Activated CD4-positive, alpha-beta memory T cell treated with anti-CD3 and anti-CD28 coated beads, Interleukin-2, amount 10 ng/mL, durations not matched to agents 7 days and 5 days (primary cell): Measurements from ENCODE around the gene HES4. TPM values are rescaled to one million over a fixed set of nuclear protein-coding genes. Genes with fewer than 3 reads are reported as not detected.

Experiments
- CTCF ChIA-PET: fragments of 350-600 bp; sonication (Branson Sonifier 250); formaldehyde crosslinking; loops from one replicate; lab custom pipeline; 2021; ENCODE audit warnings: antibody characterized with exemption, inconsistent platforms; lab: Charles Lee
- POLR2A ChIA-PET: fragments of 350-600 bp; sonication (Branson Sonifier 250); formaldehyde crosslinking; loops from one replicate; lab custom pipeline; 2021; ENCODE audit warnings: antibody characterized with exemption; lab: Charles Lee
- DNase-seq: peaks from one replicate; pipeline ENCODE4 v3.0.0-alpha.2; 2020
- H3K27ac Mint-ChIP-seq: one replicate; pipeline ENCODE4 v1.8.0; 2021; ENCODE audit warnings: mild to moderate bottlenecking, mixed read lengths
- H3K27me3 Mint-ChIP-seq: one replicate; pipeline ENCODE4 v1.8.0; 2021; ENCODE audit warnings: mixed read lengths
- H3K36me3 Mint-ChIP-seq: one replicate; pipeline ENCODE4 v1.8.0; 2021; ENCODE audit warnings: low read depth, mixed read lengths
- H3K4me1 Mint-ChIP-seq: one replicate; pipeline ENCODE4 v1.8.0; 2021; ENCODE audit warnings: mixed read lengths
- H3K4me3 Mint-ChIP-seq: one replicate; pipeline ENCODE4 v1.8.0; 2021; ENCODE audit warnings: mild to moderate bottlenecking, mixed read lengths
- H3K9me3 Mint-ChIP-seq: one replicate; pipeline ENCODE4 v1.8.0; 2021; ENCODE audit warnings: mixed read lengths
- total RNA-seq, 2 experiments: library from RNA; stranded (reverse); gene quantifications; one replicate each; pipeline ENCODE4 v1.2.3, GENCODE V29; 2021

The HES4 gene
- total RNA-seq, 2 experiments from 2014 or later = 0.23 TPM; not detected in 1

- DNase-seq = peak; percentile 85
- CTCF ChIA-PET = no interaction called here
- peak within 1 kb of the TSS; percentile 47 for H3K27ac Mint-ChIP-seq
- H3K9me3 Mint-ChIP-seq = no peaks in the 10 kb centered on the region
- peaks cover 24% of the 10 kb centered on the region for H3K36me3 Mint-ChIP-seq
- H3K27me3 Mint-ChIP-seq = no peaks in the 10 kb centered on the region
- peak within 1 kb of the TSS; percentile 82 for H3K4me3 Mint-ChIP-seq
- peaks cover 36% of the 10 kb centered on the region for H3K4me1 Mint-ChIP-seq
- POLR2A ChIA-PET = no interaction called here
These were observed 39.4 kb downstream of the HES4 start, which contains the start of gene KLHL17 for GRCh38 chr1:960363-961131. Gene KLHL17 (plus strand): TSS chr1:960584. CDS start chr1:960694, 110 bp downstream.

- POLR2A ChIA-PET = interaction anchor here (0.8 to 1.5 kb wide), 6 partner anchors 7 to 415 kb away, joined by 3 to 12 read pairs (median 4); partner anchors contain the start of genes AURKAIP1, ISG15 and PLEKHN1
- Mint-ChIP-seq H3K27me3 (no peaks in the 10 kb centered on the region), H3K27ac (no peak overlapping the region), H3K4me3 (peak overlapping the region; percentile 82), H3K4me1 (peaks cover 32% of the 10 kb centered on the region), H3K36me3 (peaks cover 25% of the 10 kb centered on the region), H3K9me3 (no peaks in the 10 kb centered on the region)
- DNase-seq = no peak
- CTCF ChIA-PET = interaction anchor here (1.3 kb wide), 1 partner anchor 16 kb away, joined by 7 read pairs; no protein-coding TSS in a partner anchor
These were observed 40.0 kb downstream of the HES4 start for GRCh38 chr1:959731-960362.

DNA sequence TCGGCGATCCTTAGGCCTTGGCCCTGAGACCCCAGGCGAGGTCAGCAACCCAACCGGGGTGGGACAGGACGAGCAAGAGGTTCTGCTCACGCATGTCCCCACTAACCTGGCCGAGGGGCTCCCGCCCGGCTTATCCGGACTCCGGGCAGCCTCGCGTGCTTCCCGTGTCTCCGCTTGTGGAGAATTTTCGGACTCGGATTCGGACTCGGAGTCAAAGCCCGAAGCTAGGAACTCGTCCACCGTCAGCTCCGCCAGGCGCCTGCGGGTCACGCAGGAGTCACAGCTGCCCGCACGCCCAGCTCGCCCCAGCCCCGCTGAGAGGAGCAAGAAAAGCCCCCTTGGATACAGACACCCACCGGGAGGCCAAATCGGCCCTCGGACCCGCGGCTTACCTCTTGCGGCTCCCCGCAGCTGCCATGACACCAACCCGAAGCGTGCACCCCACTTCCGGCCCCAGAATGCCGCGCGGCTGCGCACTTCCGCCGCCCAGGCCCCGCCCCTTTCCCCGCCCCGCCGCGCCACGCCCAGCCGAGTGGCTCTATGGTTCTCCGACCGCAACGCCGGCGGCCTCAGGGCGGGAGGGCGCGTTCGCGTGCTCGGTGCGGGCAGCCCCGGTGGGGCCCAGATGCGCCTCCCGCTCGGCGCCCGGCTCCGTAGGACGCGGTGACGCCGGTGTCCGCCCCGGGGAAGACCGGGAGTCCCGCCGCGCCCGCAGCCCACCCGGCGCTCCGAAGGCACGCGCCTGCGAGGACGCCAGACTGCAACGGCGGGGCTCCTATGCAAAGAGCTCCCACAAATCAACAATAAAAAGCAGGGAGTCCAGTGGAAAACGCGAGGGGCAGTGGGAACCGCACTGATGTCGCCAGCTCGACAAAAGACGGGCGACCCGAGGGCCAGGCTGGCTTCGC, 40.8 kb downstream of the HES4 start, which contains the start of gene NOC2L:
Gene NOC2L, minus strand, starts transcription at position 434 of the 908 bp plus-strand sequence. Its CDS starts 16 bp downstream, at position 418.
- Mint-ChIP-seq H3K9me3 (no peaks in the 10 kb centered on the region), H3K27ac (peak within 1 kb of the TSS; percentile 52), H3K4me1 (peaks cover 32% of the 10 kb centered on the region), H3K4me3 (peak within 1 kb of the TSS; percentile 82), H3K27me3 (no peaks in the 10 kb centered on the region), H3K36me3 (peaks cover 25% of the 10 kb centered on the region)
- ChIA-PET CTCF (interaction anchor here (1.3 to 1.4 kb wide), 2 partner anchors 17 to 26 kb away, joined by 4 to 7 read pairs; no protein-coding TSS in a partner anchor), POLR2A (interaction anchor here (0.8 to 1.5 kb wide), 8 partner anchors 8 to 440 kb away, joined by 3 to 12 read pairs (median 4); partner anchors contain the start of genes AURKAIP1, CCNL2, ISG15 and PLEKHN1)
- DNase-seq = peak; percentile 96

- ChIA-PET CTCF (no interaction called here), POLR2A (no interaction called here)
These were observed 43.3 kb downstream of the HES4 start for GRCh38 chr1:956636-957035.

DNA sequence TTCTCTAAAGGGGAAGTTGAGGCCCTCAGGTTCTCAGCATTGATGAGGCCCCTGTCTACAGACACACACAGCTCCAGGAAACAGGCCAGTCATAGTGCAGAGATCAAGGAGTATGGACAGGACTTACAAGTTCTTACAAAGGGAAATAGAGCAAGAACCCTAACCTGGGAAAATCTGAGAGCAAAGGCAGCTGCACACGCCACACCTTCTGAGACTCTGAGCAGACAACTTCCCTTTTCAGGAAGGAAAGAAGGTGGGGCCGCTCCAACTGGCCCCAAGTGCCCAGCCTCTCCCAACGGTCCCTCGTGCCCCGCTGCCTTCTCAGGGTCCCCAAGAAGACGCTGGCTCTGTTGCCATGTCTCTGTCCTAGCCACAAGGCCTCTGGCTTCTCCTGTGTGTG, 44.4 kb downstream of the HES4 start:
- H3K27ac Mint-ChIP-seq = no peak overlapping the region
- H3K4me3 Mint-ChIP-seq = no peak overlapping the region
- ChIA-PET CTCF (no interaction called here), POLR2A (no interaction called here)
- H3K9me3 Mint-ChIP-seq = no peaks in the 10 kb centered on the region
- peaks cover 25% of the 10 kb centered on the region for H3K4me1 Mint-ChIP-seq
- DNase-seq = no peak
- H3K36me3 Mint-ChIP-seq = peaks cover 34% of the 10 kb centered on the region
- no peaks in the 10 kb centered on the region for H3K27me3 Mint-ChIP-seq

More at GRCh38 chr1:956636-957035, 43.3 kb downstream of the HES4 start:
- Mint-ChIP-seq H3K27me3 (no peaks in the 10 kb centered on the region), H3K36me3 (peaks cover 27% of the 10 kb centered on the region), H3K4me3 (no peak overlapping the region), H3K9me3 (no peaks in the 10 kb centered on the region), H3K4me1 (peaks cover 27% of the 10 kb centered on the region), H3K27ac (no peak overlapping the region)
- DNase-seq = no peak

- no peak overlapping the region for H3K27ac Mint-ChIP-seq
- ChIA-PET CTCF (no interaction called here), POLR2A (interaction anchor here (0.7 kb wide), 1 partner anchor 166 kb away, joined by 3 read pairs; no protein-coding TSS in a partner anchor)
- H3K27me3 Mint-ChIP-seq = no peaks in the 10 kb centered on the region
- H3K4me1 Mint-ChIP-seq = peaks cover 23% of the 10 kb centered on the region
- DNase-seq = no peak
- H3K9me3 Mint-ChIP-seq = no peaks in the 10 kb centered on the region
- no peak overlapping the region for H3K4me3 Mint-ChIP-seq
- H3K36me3 Mint-ChIP-seq = peaks cover 40% of the 10 kb centered on the region
These were observed 45.0 kb downstream of the HES4 start for GRCh38 chr1:954927-955326.

GRCh38 chr1:953524-954320, 46.2 kb downstream of the HES4 start:
- Mint-ChIP-seq H3K4me3 (no peak overlapping the region), H3K4me1 (peaks cover 19% of the 10 kb centered on the region), H3K9me3 (no peaks in the 10 kb centered on the region), H3K27me3 (no peaks in the 10 kb centered on the region), H3K27ac (no peak overlapping the region), H3K36me3 (peaks cover 45% of the 10 kb centered on the region)
- DNase-seq = no peak
- CTCF ChIA-PET = no interaction called here
- POLR2A ChIA-PET = interaction anchor here (0.5 kb wide), 1 partner anchor 59 kb away, joined by 3 read pairs; no protein-coding TSS in a partner anchor

DNA sequence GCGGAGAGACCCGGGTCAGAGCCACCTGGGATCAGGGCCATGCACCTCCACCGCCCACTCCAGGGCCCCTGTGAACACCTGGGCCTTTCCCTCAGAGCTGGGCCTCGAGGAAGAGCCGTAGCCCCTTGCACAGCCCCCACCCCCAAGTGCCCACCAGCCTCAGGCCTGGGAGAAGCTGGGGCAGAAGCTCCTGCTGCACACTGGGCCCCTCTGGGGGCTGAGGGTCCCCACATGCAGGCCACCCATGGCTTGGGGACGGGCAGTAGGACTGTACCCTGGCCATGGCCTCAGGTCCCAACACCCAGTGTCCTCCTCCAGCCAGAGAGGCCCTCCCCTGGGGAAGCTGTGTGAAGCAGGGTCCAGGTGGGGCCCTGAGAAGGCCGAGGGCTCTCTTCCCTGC, 47.3 kb downstream of the HES4 start:
- no peaks in the 10 kb centered on the region for H3K27me3 Mint-ChIP-seq
- no peak overlapping the region for H3K4me3 Mint-ChIP-seq
- peaks cover 10% of the 10 kb centered on the region for H3K4me1 Mint-ChIP-seq
- H3K27ac Mint-ChIP-seq = no peak overlapping the region
- CTCF ChIA-PET = no interaction called here
- POLR2A ChIA-PET = interaction anchor here (0.6 kb wide), 1 partner anchor 11 kb away, joined by 3 read pairs; no protein-coding TSS in a partner anchor
- H3K36me3 Mint-ChIP-seq = peaks cover 43% of the 10 kb centered on the region
- DNase-seq = no peak
- H3K9me3 Mint-ChIP-seq = no peaks in the 10 kb centered on the region

DNA sequence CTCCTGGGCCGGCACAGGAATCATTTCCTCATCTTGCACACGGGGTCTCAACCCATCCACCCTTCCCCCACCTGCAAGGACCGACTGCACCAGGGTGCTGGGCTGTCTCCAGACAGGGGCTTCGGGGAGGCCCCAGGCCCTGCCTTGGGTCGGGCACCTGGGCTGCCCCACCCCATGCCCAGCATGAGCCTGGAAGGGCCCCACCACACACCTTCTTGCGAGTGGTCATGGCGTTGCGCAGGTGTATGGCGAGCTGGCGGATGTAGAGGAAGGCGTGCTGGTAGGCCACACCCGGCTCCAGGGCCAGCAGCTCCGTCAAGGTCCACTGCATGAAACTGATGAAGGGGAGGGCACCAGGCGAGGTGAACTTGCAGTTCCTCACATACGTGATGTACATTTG, 47.7 kb downstream of the HES4 start:
- Mint-ChIP-seq H3K27ac (no peak overlapping the region), H3K36me3 (peaks cover 42% of the 10 kb centered on the region), H3K9me3 (no peaks in the 10 kb centered on the region), H3K4me3 (no peak overlapping the region), H3K4me1 (peaks cover 6% of the 10 kb centered on the region), H3K27me3 (no peaks in the 10 kb centered on the region)
- ChIA-PET CTCF (no interaction called here), POLR2A (no interaction called here)
- no peak for DNase-seq

DNA sequence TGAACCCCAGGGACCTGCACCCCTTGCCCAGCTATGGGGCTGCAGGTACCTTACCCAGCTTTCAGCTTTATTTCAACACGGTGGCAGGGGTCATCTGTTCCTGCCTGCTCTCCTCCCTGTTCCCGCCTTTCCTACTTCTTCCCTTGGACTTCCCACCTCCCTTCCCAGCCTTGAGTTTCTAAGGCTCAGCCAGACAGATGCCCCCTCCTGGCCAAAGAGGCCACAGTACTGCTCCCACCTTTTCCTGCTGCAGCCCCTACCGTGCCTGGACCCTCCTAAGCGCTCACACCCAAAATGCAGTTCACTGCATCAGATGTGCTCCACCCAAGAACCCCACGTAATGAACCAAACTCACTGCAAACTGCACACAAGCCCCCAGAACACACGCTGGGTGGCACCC, 48.5 kb downstream of the HES4 start:
- Mint-ChIP-seq H3K4me3 (no peak overlapping the region), H3K27ac (no peak overlapping the region), H3K36me3 (peaks cover 41% of the 10 kb centered on the region), H3K27me3 (no peaks in the 10 kb centered on the region), H3K4me1 (no peaks in the 10 kb centered on the region), H3K9me3 (no peaks in the 10 kb centered on the region)
- ChIA-PET POLR2A (no interaction called here), CTCF (no interaction called here)
- no peak for DNase-seq

DNA sequence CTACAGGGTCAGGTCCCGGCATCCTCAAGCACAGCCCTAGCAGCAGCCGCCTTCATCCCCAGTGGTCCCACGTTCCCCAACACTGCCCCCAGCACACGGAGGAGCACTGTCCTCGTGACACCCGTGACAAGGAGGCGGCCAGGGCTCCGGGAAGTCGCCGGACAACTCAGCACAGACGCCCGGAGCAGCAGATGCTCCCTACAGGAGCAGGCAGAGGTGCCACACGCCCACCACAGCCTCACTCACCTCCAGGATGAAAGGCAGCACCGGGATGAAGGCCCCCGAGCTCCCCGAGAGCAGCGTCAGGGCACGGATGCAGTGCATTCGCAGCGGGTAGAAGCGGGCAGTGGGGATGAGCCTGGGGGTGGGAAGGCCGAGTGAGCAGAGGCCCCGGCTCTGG, 49.0 kb downstream of the HES4 start:
- ChIA-PET POLR2A (no interaction called here), CTCF (no interaction called here)
- no peaks in the 10 kb centered on the region for H3K4me1 Mint-ChIP-seq
- H3K4me3 Mint-ChIP-seq = no peak overlapping the region
- no peaks in the 10 kb centered on the region for H3K9me3 Mint-ChIP-seq
- H3K27me3 Mint-ChIP-seq = no peaks in the 10 kb centered on the region
- peaks cover 43% of the 10 kb centered on the region for H3K36me3 Mint-ChIP-seq
- DNase-seq = no peak
- H3K27ac Mint-ChIP-seq = no peak overlapping the region

- CTCF ChIA-PET = no interaction called here
- peaks cover 47% of the 10 kb centered on the region for H3K36me3 Mint-ChIP-seq
These were observed 49.6 kb downstream of the HES4 start for GRCh38 chr1:950268-950667.

More at GRCh38 chr1:950268-950667, 49.6 kb downstream of the HES4 start:
- Mint-ChIP-seq H3K27me3 (no peaks in the 10 kb centered on the region), H3K4me1 (no peaks in the 10 kb centered on the region), H3K4me3 (no peak overlapping the region), H3K9me3 (no peaks in the 10 kb centered on the region), H3K27ac (no peak overlapping the region)
- no peak for DNase-seq
- POLR2A ChIA-PET = no interaction called here
